Prostate gland (tissue), 2 donors: ENCODE measurements around the gene MPV17.

Experiments
- CTCF ChIP-seq, 4 experiments: fragments of 200-600 bp in 2 of 4; fragments of 450-650 bp in 2 of 4; sonication (generic) in 2 of 4; IDR thresholded peaks; 1 replicate in 3 of 4; 2 replicates in 1 of 4; pipeline ENCODE4 v1.5.1; 2016 to 2019; ENCODE audit warnings: antibody characterized with exemption in 4 of 4, mild to moderate bottlenecking in 2 of 4, moderate library complexity in 2 of 4
- POLR2A ChIP-seq: fragments of 450-650 bp; IDR thresholded peaks from one replicate; pipeline ENCODE4 v1.6.1; 2016; ENCODE audit warnings: antibody characterized with exemption, mild to moderate bottlenecking

DNA sequence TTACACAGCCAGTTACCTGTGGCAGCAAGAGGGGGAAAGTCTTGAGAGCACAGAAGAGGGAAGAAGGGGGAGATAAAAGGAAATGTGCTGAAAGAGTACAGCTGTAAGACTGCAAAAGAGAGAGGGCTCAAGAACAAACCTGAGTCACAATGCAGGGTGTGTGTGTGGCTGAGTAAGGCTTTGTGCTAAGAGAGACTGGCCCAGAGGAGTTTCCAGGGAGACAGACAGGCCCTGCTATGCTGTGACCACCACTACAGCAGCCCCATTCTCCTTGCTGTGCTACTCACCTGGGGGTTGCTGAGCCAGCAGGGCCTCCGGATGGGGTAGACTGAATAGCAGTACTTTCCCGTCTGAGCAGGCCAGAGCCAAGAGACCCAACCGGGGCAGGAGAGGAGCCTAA lies 12.4 kb upstream of the MPV17 start:
- TF ChIP-seq CTCF (IDR thresholded peaks at IDR 0.05) (no peak), POLR2A (no peak)
